Hindlimb muscle (tissue), 1 donor: ENCODE results near the gene GAPDHS. TPM values are rescaled to one million over a fixed set of nuclear protein-coding genes. Genes with fewer than 3 reads are reported as not detected.

Experiments used
- polyA plus RNA-seq: library from polyadenylated mRNA; unstranded; fragments of 120-200 nt; gene quantifications from one replicate; pipeline ENCODE4 v1.2.1, GENCODE V29; 2013; ENCODE audit not compliant: insufficient read length

The GAPDHS gene
- polyA plus RNA-seq, 1 donor = not detected

Other genes starting within 250 kb of the GAPDHS start
- gene MAG, start 241.3 kb upstream of the GAPDHS start, polyA plus RNA-seq = 0.84 TPM
- 0.72 TPM for gene CD22, start 204.3 kb upstream of the GAPDHS start, polyA plus RNA-seq
- gene FFAR1, start 185.6 kb upstream of the GAPDHS start, polyA plus RNA-seq = not detected
- gene FFAR3, start 175.0 kb upstream of the GAPDHS start, polyA plus RNA-seq = not detected
- not detected for gene GPR42, start 162.4 kb upstream of the GAPDHS start, polyA plus RNA-seq
- gene FFAR2, start 85.2 kb upstream of the GAPDHS start, polyA plus RNA-seq = 0.65 TPM
- 6.6 TPM for gene KRTDAP, start 43.0 kb upstream of the GAPDHS start, polyA plus RNA-seq
- 4.2 TPM for gene DMKN, start 19.8 kb upstream of the GAPDHS start, polyA plus RNA-seq
- gene SBSN, start 5.1 kb upstream of the GAPDHS start, polyA plus RNA-seq = 0.74 TPM
- 48.9 TPM for gene TMEM147, start 12.2 kb downstream of the GAPDHS start, polyA plus RNA-seq
- not detected for gene ATP4A, start 30.2 kb downstream of the GAPDHS start, polyA plus RNA-seq
- gene PMIS2, start 52.7 kb downstream of the GAPDHS start, polyA plus RNA-seq = not detected
- gene HAUS5, start 79.3 kb downstream of the GAPDHS start, polyA plus RNA-seq = 13.7 TPM
- gene RBM42, start 95.6 kb downstream of the GAPDHS start, polyA plus RNA-seq = 50.1 TPM
- 3.4 TPM for gene ETV2, start 108.3 kb downstream of the GAPDHS start, polyA plus RNA-seq
- gene COX6B1, start 114.9 kb downstream of the GAPDHS start, polyA plus RNA-seq = 256 TPM
- gene UPK1A, start 133.1 kb downstream of the GAPDHS start, polyA plus RNA-seq = 0.32 TPM
- 0.15 TPM for gene ZBTB32, start 171.1 kb downstream of the GAPDHS start, polyA plus RNA-seq
- 24.6 TPM for gene KMT2B, start 184.5 kb downstream of the GAPDHS start, polyA plus RNA-seq
- 6.2 TPM for gene IGFLR1, start 209.0 kb downstream of the GAPDHS start, polyA plus RNA-seq
- 18.2 TPM for gene U2AF1L4, start 212.0 kb downstream of the GAPDHS start, polyA plus RNA-seq
- 31.7 TPM for gene PSENEN, start 212.2 kb downstream of the GAPDHS start, polyA plus RNA-seq
- 8.9 TPM for gene LIN37, start 215.1 kb downstream of the GAPDHS start, polyA plus RNA-seq
- gene HSPB6, start 223.6 kb downstream of the GAPDHS start, polyA plus RNA-seq = 816 TPM
- gene PROSER3, start 224.7 kb downstream of the GAPDHS start, polyA plus RNA-seq = 16.3 TPM
- gene ARHGAP33, start 242.1 kb downstream of the GAPDHS start, polyA plus RNA-seq = 19.9 TPM